ENCODE measurements around the gene STXBP6. TPM values are rescaled to one million over a fixed set of nuclear protein-coding genes. Genes with fewer than 3 reads are reported as not detected.

The STXBP6 gene
- total and polyA plus RNA-seq, 2 of the 13 experiments (the other 11 are each of a cell fraction or from before 2014, with no cell fraction given): 35.3 to 42.8 TPM

DNA sequence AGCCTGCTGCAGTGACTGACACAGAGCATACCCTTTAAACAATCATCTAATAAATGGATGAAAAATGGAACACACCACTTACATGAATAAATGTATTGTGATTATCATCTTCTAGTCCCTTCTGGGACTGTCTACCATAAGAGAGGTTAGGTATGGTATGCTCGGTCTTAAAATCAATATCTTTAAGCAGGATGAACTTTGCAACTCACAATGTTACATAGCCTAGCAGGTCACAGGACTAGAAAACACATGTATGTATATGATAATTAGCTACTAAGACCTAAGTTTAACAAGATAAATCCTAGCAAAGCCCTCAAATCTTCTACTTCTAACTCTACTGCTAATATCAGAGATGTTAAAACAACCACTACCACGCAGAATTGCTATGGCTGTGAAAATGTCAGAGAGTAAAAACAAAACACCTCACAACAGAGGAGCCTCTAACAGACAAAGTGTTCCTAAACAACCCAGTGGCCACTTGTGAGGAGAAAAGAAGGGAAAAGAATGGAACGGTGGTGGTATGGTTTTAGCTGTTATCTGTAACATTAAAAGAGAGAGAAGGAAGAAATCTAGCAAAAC lies 139.4 kb downstream of the STXBP6 start:
- FAIRE-seq: no peak
- DNase-seq (ENCODE audit: low spot score): peak; percentile 65
- Histone ChIP-seq H3K4me2 (ENCODE audit: low read depth, low read length) (peak overlapping the region; percentile 40), H3K27me3 (ENCODE audit: control insufficient read depth in 1 of 2, insufficient read depth in 2 of 2, low read length in 2 of 2) (no peaks in the 10 kb centered on the region), H2AFZ (ENCODE audit: low read length) (no peak overlapping the region), H3K4me3 (replicated peaks in 1 of 3; ENCODE audit: insufficient read depth in 1 of 3, low read depth in 2 of 3, low read length in 3 of 3) (no peak overlapping the region), H3K27ac (ENCODE audit: extremely low read length, insufficient read depth, low read length) (peak overlapping the region; percentile 45), H3K36me3 (replicated peaks in 1 of 2; ENCODE audit: control insufficient read depth in 1 of 2, insufficient read depth in 2 of 2, low read length in 2 of 2) (no peaks in the 10 kb centered on the region), H3K9ac (ENCODE audit: insufficient read depth, low read depth, low read length) (no peak overlapping the region), H3K79me2 (ENCODE audit: insufficient read depth, low read length) (no peaks in the 10 kb centered on the region), H3K9me3 (ENCODE audit: low read length) (no peaks in the 10 kb centered on the region), H4K20me1 (ENCODE audit: insufficient read depth, low read length) (no peaks in the 10 kb centered on the region), H3K4me1 (ENCODE audit: insufficient read depth, low read length) (peaks cover 54% of the 10 kb centered on the region)
- in situ Hi-C loops (cut with HindIII; ENCODE audit: extremely low pct_ligation_motif_present, low pct_unique_long_range_greater_than_20kb) (no loop called here), intact Hi-C loops (cut with micrococcal nuclease; ENCODE audit: unreplicated experiment) (no loop called here)
- ChIA-PET CTCF (ENCODE audit: low intra/inter-chr PET ratio, low total read pairs) (no interaction called here), POLR2A (interaction anchor here (0.6 to 4.0 kb wide), 6 partner anchors 25 to 94 kb away, joined by 3 to 29 read pairs (median 6); no protein-coding TSS in a partner anchor)
- 42% methylated on average over 3 of the region's 3 CpGs for WGBS (ENCODE audit: low lambda C conversion rate)
- peak; percentile 90 for ATAC-seq
- BruUV-seq (replicated peaks): no TSS peak
- peak; percentile 12; the same call in 1 of the 2 replicates for TF ChIP-seq ZNF772 (CRISPR knock-in tag; IDR thresholded peaks at IDR 0.05)
- TF ChIP-seq ZNF256 (CRISPR knock-in tag; conservative IDR thresholded peaks at IDR 0.05): no peak
- TF ChIP-seq FOXJ3 (CRISPR knock-in tag; IDR thresholded peaks at IDR 0.05; ENCODE audit: borderline replicate concordance): 0 out of 2 replicates have a peak, but pooled peaks have one; percentile 73
- TF ChIP-seq ZNF44 (CRISPR knock-in tag; IDR thresholded peaks at IDR 0.05): 0 out of 2 replicates have a peak, but pooled peaks have one; percentile 5
- TF ChIP-seq TARDBP (CRISPR knock-in tag; IDR thresholded peaks at IDR 0.05): 0 out of 2 replicates have a peak, but pooled peaks have one; percentile 20
- peak; percentile 73 for TF ChIP-seq RARA (CRISPR knock-in tag; IDR thresholded peaks at IDR 0.05)
- 0 out of 2 replicates have a peak, but pooled peaks have one; percentile 49 for TF ChIP-seq ZNF264 (CRISPR knock-in tag; IDR thresholded peaks at IDR 0.05)
- TF ChIP-seq, protein P1, sequence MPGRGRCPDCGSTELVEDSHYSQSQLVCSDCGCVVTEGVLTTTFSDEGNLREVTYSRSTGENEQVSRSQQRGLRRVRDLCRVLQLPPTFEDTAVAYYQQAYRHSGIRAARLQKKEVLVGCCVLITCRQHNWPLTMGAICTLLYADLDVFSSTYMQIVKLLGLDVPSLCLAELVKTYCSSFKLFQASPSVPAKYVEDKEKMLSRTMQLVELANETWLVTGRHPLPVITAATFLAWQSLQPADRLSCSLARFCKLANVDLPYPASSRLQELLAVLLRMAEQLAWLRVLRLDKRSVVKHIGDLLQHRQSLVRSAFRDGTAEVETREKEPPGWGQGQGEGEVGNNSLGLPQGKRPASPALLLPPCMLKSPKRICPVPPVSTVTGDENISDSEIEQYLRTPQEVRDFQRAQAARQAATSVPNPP (CRISPR knock-in tag; IDR thresholded peaks at IDR 0.05): no peak
- TF ChIP-seq HDAC1 (CRISPR knock-in tag; IDR thresholded peaks at IDR 0.05): peak; percentile 42; the same call in 1 of the 2 replicates
- peak; percentile 33; the same call in 1 of the 2 replicates for TF ChIP-seq BCL6 (CRISPR knock-in tag; IDR thresholded peaks at IDR 0.05)
- no peak for TF ChIP-seq KMT2B (CRISPR knock-in tag; IDR thresholded peaks at IDR 0.05)
- TF ChIP-seq LCORL (IDR thresholded peaks at IDR 0.05): peak; percentile 43
- no peak for TF ChIP-seq LCORL (CRISPR knock-in tag; IDR thresholded peaks at IDR 0.05)
- TF ChIP-seq, protein P2, sequence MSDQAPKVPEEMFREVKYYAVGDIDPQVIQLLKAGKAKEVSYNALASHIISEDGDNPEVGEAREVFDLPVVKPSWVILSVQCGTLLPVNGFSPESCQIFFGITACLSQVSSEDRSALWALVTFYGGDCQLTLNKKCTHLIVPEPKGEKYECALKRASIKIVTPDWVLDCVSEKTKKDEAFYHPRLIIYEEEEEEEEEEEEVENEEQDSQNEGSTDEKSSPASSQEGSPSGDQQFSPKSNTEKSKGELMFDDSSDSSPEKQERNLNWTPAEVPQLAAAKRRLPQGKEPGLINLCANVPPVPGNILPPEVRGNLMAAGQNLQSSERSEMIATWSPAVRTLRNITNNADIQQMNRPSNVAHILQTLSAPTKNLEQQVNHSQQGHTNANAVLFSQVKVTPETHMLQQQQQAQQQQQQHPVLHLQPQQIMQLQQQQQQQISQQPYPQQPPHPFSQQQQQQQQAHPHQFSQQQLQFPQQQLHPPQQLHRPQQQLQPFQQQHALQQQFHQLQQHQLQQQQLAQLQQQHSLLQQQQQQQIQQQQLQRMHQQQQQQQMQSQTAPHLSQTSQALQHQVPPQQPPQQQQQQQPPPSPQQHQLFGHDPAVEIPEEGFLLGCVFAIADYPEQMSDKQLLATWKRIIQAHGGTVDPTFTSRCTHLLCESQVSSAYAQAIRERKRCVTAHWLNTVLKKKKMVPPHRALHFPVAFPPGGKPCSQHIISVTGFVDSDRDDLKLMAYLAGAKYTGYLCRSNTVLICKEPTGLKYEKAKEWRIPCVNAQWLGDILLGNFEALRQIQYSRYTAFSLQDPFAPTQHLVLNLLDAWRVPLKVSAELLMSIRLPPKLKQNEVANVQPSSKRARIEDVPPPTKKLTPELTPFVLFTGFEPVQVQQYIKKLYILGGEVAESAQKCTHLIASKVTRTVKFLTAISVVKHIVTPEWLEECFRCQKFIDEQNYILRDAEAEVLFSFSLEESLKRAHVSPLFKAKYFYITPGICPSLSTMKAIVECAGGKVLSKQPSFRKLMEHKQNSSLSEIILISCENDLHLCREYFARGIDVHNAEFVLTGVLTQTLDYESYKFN (CRISPR knock-in tag; conservative IDR thresholded peaks at IDR 0.05): peak; percentile 76
- TF ChIP-seq, protein P3, sequence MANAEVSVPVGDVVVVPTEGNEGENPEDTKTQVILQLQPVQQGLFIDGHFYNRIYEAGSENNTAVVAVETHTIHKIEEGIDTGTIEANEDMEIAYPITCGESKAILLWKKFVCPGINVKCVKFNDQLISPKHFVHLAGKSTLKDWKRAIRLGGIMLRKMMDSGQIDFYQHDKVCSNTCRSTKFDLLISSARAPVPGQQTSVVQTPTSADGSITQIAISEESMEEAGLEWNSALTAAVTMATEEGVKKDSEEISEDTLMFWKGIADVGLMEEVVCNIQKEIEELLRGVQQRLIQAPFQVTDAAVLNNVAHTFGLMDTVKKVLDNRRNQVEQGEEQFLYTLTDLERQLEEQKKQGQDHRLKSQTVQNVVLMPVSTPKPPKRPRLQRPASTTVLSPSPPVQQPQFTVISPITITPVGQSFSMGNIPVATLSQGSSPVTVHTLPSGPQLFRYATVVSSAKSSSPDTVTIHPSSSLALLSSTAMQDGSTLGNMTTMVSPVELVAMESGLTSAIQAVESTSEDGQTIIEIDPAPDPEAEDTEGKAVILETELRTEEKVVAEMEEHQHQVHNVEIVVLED (CRISPR knock-in tag; IDR thresholded peaks at IDR 0.05; ENCODE audit: borderline replicate concordance): 0 out of 2 replicates have a peak, but pooled peaks have one; percentile 24
- no peak for TF ChIP-seq ZZZ3 (CRISPR knock-in tag; IDR thresholded peaks at IDR 0.05; ENCODE audit: borderline replicate concordance)
- TF ChIP-seq, protein P4, sequence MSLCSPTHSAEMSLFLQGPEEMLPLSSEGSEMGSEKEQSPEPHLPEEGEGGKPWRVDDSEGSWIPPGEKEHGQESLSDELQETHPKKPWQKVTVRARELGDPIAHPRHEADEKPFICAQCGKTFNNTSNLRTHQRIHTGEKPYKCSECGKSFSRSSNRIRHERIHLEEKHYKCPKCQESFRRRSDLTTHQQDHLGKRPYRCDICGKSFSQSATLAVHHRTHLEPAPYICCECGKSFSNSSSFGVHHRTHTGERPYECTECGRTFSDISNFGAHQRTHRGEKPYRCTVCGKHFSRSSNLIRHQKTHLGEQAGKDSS (CRISPR knock-in tag; IDR thresholded peaks at IDR 0.05; ENCODE audit: borderline replicate concordance, low read depth): no peak
- peak; percentile 46; the same call in 1 of the 2 replicates for TF ChIP-seq NCOR1 (IDR thresholded peaks at IDR 0.05; ENCODE audit: borderline replicate concordance, low read length)

Data from HepG2 (cell line).